Panc1 (cell line): ENCODE data around the gene POU2F1. TPM values are rescaled to one million over a fixed set of nuclear protein-coding genes. Genes with fewer than 3 reads are reported as not detected.
A peak's percentile ranks its signal among the peaks of the same experiment; 100 is the strongest.

Experiments used
- ATAC-seq: fragments of 200-7000 bp; cut with Tn5 transposase; 2 replicates; pipeline ENCODE4 v1.9.1; 2020; ENCODE audit warnings: mild to moderate bottlenecking, moderate library complexity
- BruUV-seq: library from RNA; stranded (reverse); fragments of 400-500 nt; replicated peaks from 2 replicates; lab custom pipeline; 2021; lab: Mats Ljungman, UMichigan
- CTCF ChIA-PET: fragments of 300-600 bp; sonication (Branson Sonifier 250); formaldehyde crosslinking; loops from one replicate; lab custom pipeline; 2022; ENCODE audit warnings: antibody characterized with exemption; lab: Charles Lee
- POLR2A ChIA-PET: fragments of 300-600 bp; sonication (Branson Sonifier 250); formaldehyde crosslinking; loops from one replicate; lab custom pipeline; 2022; ENCODE audit warnings: antibody characterized with exemption; lab: Charles Lee
- DNase-seq: peaks from one replicate; pipeline ENCODE4 v3.0.0-alpha.2; 2010; ENCODE audit warnings: low read depth, low spot score
- H3K27ac ChIP-seq: 2 replicates; pipeline ENCODE4 v1.5.1; 2011; ENCODE audit warnings: mild to moderate bottlenecking, low read length, inconsistent platforms
- H3K27me3 ChIP-seq: fragments of 200-500 bp; sonication (Bioruptor generic); 2 replicates; pipeline ENCODE4 v1.6.0; 2014; ENCODE audit warnings: low read length, inconsistent platforms; ENCODE audit not compliant: control insufficient read depth, insufficient read depth
- H3K36me3 ChIP-seq: fragments of 200-500 bp; sonication (Bioruptor generic); 2 replicates; pipeline ENCODE4 v1.5.1; 2014; ENCODE audit warnings: inconsistent platforms, mild to moderate bottlenecking, low read length, moderate library complexity; ENCODE audit not compliant: control insufficient read depth, insufficient read depth
- H3K4me1 ChIP-seq: 2 replicates; pipeline ENCODE4 v1.5.1; 2011; ENCODE audit warnings: inconsistent platforms, mild to moderate bottlenecking, low read length, moderate library complexity; ENCODE audit not compliant: control insufficient read depth, insufficient read depth
- H3K4me3 ChIP-seq, 2 experiments: 2 replicates each; pipeline ENCODE4 v1.5.1; 2011 to 2012; ENCODE audit warnings: low read depth in 2 of 2, low read length in 2 of 2, mild to moderate bottlenecking in 2 of 2, inconsistent platforms in 1 of 2, moderate library complexity in 1 of 2
- H3K9me3 ChIP-seq: fragments of 200-500 bp; sonication (Bioruptor generic); 2 replicates; pipeline ENCODE4 v1.5.1; 2014; ENCODE audit warnings: low read depth, mild to moderate bottlenecking, inconsistent platforms, low read length, moderate library complexity; ENCODE audit not compliant: control insufficient read depth, insufficient read depth
- POLR2AphosphoS5 ChIP-seq: IDR thresholded peaks from 2 replicates; pipeline ENCODE4 v1.6.1; 2012; ENCODE audit warnings: mild to moderate bottlenecking, low read depth, low read length, moderate library complexity
- SIN3A ChIP-seq: IDR thresholded peaks from 2 replicates; pipeline ENCODE4 v1.6.1; 2012; ENCODE audit warnings: low read depth, mild to moderate bottlenecking, low read length, moderate library complexity, borderline replicate concordance; ENCODE audit not compliant: insufficient read depth
- TCF7L2 ChIP-seq: IDR thresholded peaks from 2 replicates; pipeline ENCODE4 v1.6.1; 2011; ENCODE audit warnings: mild to moderate bottlenecking, low read depth, low read length, inconsistent platforms
- in situ Hi-C: cut with HindIII; loops from 2 replicates; pipeline ENCODE4 v1.10.0; 2016; ENCODE audit warnings: low sequenced_read_pairs, low pct_unique_long_range_greater_than_20kb
- intact Hi-C: fragments of 100-400 bp; cut with micrococcal nuclease; formaldehyde crosslinking; loops from one replicate; pipeline ENCODE4 v1.10.0; 2022; ENCODE audit not compliant: unreplicated experiment
- total RNA-seq: library from RNA; stranded (reverse); gene quantifications from one replicate; pipeline ENCODE4 v1.2.1, GENCODE V29; 2021; ENCODE audit not compliant: unreplicated experiment
- TF ChIP-seq, protein P1 (sequence below), 2 experiments: IDR thresholded peaks; 2 replicates each; pipeline ENCODE4 v1.6.1; 2011 to 2012; ENCODE audit warnings: low read depth in 2 of 2, control low read depth in 1 of 2, low read length in 1 of 2, mild to moderate bottlenecking in 1 of 2, moderate library complexity in 1 of 2; ENCODE audit not compliant: insufficient read depth in 1 of 2
- TF ChIP-seq, protein P2 (sequence below): fragments of 450-650 bp; IDR thresholded peaks from 2 replicates; pipeline ENCODE4 v1.5.1; 2017; ENCODE audit warnings: mild to moderate bottlenecking

Gene POU2F1
- total RNA-seq, 1 experiment from 2014 or later, result 17.1 TPM

DNA sequence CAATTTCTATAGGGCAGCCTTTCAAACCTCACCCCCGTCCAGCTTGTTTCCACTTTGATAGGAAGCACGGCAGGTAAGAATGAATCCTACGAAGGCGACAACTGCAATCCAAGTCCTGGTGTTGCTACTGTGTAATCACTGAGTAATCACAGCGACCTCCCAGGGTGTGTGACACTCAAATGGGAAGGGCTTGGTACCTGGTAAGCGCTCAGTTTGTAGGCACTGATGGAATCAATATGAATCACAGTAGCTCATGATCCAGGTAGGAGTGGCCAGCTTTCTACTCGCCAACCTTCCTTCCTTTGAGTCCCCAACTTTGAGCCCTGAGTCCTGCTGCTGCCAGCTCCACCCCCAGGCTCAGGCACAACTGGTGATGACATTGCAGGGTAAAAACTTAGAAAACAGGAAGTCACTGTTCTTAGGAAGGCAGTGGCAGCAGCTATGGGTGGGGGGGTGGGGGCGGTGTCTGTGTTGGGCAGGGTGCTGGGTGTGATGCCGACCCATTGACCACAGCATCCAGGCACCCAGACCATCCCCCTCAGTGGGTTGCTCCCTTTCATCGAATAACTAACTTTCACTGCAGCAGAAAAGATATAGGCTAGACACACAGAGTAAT is 226.9 kb downstream of the POU2F1 start:
- POLR2A ChIA-PET, result interaction anchor here (0.6 to 0.7 kb wide), 2 partner anchors 227 to 574 kb away, joined by 3 read pairs; partner anchors contain the start of gene POU2F1
- Histone ChIP-seq H3K4me1 (no peaks in the 10 kb centered on the region), H3K4me3 (no peak overlapping the region), H3K27ac (no peak overlapping the region), H3K36me3 (no peaks in the 10 kb centered on the region), H3K9me3 (no peaks in the 10 kb centered on the region), H3K27me3 (no peaks in the 10 kb centered on the region)
- CTCF ChIA-PET, result no interaction called here
- DNase-seq, result peak; percentile 41
- intact Hi-C loops (no loop called here), in situ Hi-C loops (no loop called here)
- ATAC-seq, result peak; percentile 14; the same call in 1 of the 2 replicates
- TF ChIP-seq, protein P1, sequence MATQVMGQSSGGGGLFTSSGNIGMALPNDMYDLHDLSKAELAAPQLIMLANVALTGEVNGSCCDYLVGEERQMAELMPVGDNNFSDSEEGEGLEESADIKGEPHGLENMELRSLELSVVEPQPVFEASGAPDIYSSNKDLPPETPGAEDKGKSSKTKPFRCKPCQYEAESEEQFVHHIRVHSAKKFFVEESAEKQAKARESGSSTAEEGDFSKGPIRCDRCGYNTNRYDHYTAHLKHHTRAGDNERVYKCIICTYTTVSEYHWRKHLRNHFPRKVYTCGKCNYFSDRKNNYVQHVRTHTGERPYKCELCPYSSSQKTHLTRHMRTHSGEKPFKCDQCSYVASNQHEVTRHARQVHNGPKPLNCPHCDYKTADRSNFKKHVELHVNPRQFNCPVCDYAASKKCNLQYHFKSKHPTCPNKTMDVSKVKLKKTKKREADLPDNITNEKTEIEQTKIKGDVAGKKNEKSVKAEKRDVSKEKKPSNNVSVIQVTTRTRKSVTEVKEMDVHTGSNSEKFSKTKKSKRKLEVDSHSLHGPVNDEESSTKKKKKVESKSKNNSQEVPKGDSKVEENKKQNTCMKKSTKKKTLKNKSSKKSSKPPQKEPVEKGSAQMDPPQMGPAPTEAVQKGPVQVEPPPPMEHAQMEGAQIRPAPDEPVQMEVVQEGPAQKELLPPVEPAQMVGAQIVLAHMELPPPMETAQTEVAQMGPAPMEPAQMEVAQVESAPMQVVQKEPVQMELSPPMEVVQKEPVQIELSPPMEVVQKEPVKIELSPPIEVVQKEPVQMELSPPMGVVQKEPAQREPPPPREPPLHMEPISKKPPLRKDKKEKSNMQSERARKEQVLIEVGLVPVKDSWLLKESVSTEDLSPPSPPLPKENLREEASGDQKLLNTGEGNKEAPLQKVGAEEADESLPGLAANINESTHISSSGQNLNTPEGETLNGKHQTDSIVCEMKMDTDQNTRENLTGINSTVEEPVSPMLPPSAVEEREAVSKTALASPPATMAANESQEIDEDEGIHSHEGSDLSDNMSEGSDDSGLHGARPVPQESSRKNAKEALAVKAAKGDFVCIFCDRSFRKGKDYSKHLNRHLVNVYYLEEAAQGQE (IDR thresholded peaks at IDR 0.05; ENCODE audit: insufficient read depth in 1 of 2, low read depth in 2 of 2, low read length in 1 of 2), result no peak
- TF ChIP-seq SIN3A (no peak), POLR2AphosphoS5 (no peak), TCF7L2 (no peak)
- TF ChIP-seq, protein P2, sequence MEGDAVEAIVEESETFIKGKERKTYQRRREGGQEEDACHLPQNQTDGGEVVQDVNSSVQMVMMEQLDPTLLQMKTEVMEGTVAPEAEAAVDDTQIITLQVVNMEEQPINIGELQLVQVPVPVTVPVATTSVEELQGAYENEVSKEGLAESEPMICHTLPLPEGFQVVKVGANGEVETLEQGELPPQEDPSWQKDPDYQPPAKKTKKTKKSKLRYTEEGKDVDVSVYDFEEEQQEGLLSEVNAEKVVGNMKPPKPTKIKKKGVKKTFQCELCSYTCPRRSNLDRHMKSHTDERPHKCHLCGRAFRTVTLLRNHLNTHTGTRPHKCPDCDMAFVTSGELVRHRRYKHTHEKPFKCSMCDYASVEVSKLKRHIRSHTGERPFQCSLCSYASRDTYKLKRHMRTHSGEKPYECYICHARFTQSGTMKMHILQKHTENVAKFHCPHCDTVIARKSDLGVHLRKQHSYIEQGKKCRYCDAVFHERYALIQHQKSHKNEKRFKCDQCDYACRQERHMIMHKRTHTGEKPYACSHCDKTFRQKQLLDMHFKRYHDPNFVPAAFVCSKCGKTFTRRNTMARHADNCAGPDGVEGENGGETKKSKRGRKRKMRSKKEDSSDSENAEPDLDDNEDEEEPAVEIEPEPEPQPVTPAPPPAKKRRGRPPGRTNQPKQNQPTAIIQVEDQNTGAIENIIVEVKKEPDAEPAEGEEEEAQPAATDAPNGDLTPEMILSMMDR, result no peak
- no TSS peak for BruUV-seq

DNA sequence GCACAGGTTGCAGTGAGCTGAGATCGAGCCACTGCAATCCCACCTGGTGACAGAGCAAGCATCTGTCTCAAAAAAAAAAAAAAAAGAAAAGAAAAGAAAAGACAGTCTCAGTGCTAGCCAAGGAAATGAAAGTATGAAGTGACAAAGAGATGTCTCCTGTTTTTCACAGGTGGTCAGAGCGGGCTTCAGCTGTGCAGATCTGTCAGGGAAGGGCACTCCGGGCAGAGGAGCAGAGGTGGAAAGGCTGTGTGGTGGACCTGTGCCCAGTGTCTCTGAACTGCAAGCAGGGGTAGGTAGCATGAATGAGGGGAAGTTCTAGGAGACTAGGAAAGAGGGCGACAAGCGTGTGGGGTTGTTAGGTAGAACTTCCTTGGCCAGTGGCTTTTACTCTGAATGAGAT is 230.2 kb downstream of the POU2F1 start:
- no peaks in the 10 kb centered on the region for H3K27me3 ChIP-seq
- CTCF ChIA-PET, result no interaction called here
- TF ChIP-seq TCF7L2 (no peak), POLR2AphosphoS5 (no peak), SIN3A (no peak)
- TF ChIP-seq, protein P1 (IDR thresholded peaks at IDR 0.05; ENCODE audit: insufficient read depth in 1 of 2, low read depth in 2 of 2, low read length in 1 of 2), result no peak
- TF ChIP-seq, protein P2, result no peak
- H3K36me3 ChIP-seq, result no peaks in the 10 kb centered on the region
- in situ Hi-C loops, result no loop called here
- H3K9me3 ChIP-seq, result no peaks in the 10 kb centered on the region
- no peaks in the 10 kb centered on the region for H3K4me1 ChIP-seq
- DNase-seq (no peak), ATAC-seq (no peak)
- no peak overlapping the region for H3K27ac ChIP-seq
- POLR2A ChIA-PET, result no interaction called here
- no TSS peak for BruUV-seq
- intact Hi-C loops, result no loop called here
- H3K4me3 ChIP-seq, result no peak overlapping the region
